Measurements from ENCODE around the gene LNPK. TPM values are rescaled to one million over a fixed set of nuclear protein-coding genes. Genes with fewer than 3 reads are reported as not detected.

The LNPK gene
- total and polyA plus RNA-seq, 2 experiments from 2014 or later, result 5.4 to 8.1 TPM

- no peak for TF ChIP-seq CTCF (conservative IDR thresholded peaks at IDR 0.05; ENCODE audit: low read depth in 2 of 2)
- TF ChIP-seq CREB1 (CRISPR knock-in tag; IDR thresholded peaks at IDR 0.05; ENCODE audit: low read depth), result no peak
- TF ChIP-seq ZNF331 (CRISPR knock-in tag; IDR thresholded peaks at IDR 0.05; ENCODE audit: low read depth), result no peak
Observed at GRCh38 chr2:175879679-175880078, 122.4 kb downstream of the LNPK start (continued).

GRCh38 chr2:175877845-175878544, 124.1 kb downstream of the LNPK start:
- ATAC-seq, result no peak
- TF ChIP-seq JUNB (IDR thresholded peaks at IDR 0.05; ENCODE audit: unreplicated experiment) (no peak), EZH2phosphoT487 (IDR thresholded peaks at IDR 0.05; ENCODE audit: unreplicated experiment) (no peak), STAT1 (IDR thresholded peaks at IDR 0.05; ENCODE audit: unreplicated experiment) (no peak), NANOG (IDR thresholded peaks at IDR 0.05; ENCODE audit: borderline replicate concordance) (no peak), CTCF (conservative IDR thresholded peaks at IDR 0.05; ENCODE audit: low read depth in 2 of 2) (no peak), CREB1 (CRISPR knock-in tag; IDR thresholded peaks at IDR 0.05; ENCODE audit: low read depth) (no peak), POLR2AphosphoS5 (IDR thresholded peaks at IDR 0.05; ENCODE audit: low read depth) (no peak), ETS1 (IDR thresholded peaks at IDR 0.05) (no peak), ZNF331 (CRISPR knock-in tag; IDR thresholded peaks at IDR 0.05; ENCODE audit: low read depth) (no peak), REST (IDR thresholded peaks at IDR 0.05; ENCODE audit: unreplicated experiment) (no peak)

More at GRCh38 chr2:175877845-175878544, 124.1 kb downstream of the LNPK start:
- Histone ChIP-seq H3K36me3 (ENCODE audit: insufficient read depth) (no peaks in the 10 kb centered on the region), H3K27me3 (ENCODE audit: insufficient read depth) (no peaks in the 10 kb centered on the region), H3K9me2 (ENCODE audit: insufficient read depth) (peaks cover 6% of the 10 kb centered on the region; the same call in 1 of the 2 replicates), H3K4me3 (no peak overlapping the region), H3K27ac (ENCODE audit: low read depth) (no peak overlapping the region), H3K4me1 (ENCODE audit: insufficient read depth) (no peaks in the 10 kb centered on the region), H3F3A (replicated peaks; ENCODE audit: low read depth) (no peaks in the 10 kb centered on the region), H3K79me2 (replicated peaks; ENCODE audit: insufficient read depth) (no peaks in the 10 kb centered on the region), H3K4me2 (no peak overlapping the region), H2AFZ (no peak overlapping the region), H4K20me1 (replicated peaks; ENCODE audit: insufficient read depth) (no peaks in the 10 kb centered on the region)
- Mint-ChIP-seq H3K4me3 (no peak overlapping the region), H3K4me1 (peaks cover under 1% of the 10 kb centered on the region; the same call in 1 of the 3 replicates), H3K27me3 (ENCODE audit: insufficient read depth, low read depth, poor library complexity) (no peaks in the 10 kb centered on the region), H3K27ac (no peak overlapping the region), H3K9me3 (no peaks in the 10 kb centered on the region), H3K36me3 (ENCODE audit: low read depth) (no peaks in the 10 kb centered on the region)
- DNase-seq (ENCODE audit: low spot score), result no peak
